HG03135 (cell line): ENCODE results near the gene PRF1.

Source experiments
- ATAC-seq: cut with Tn5 transposase; IDR thresholded peaks from one replicate; pipeline ENCODE4 v1.9.1; 2021; ENCODE audit warnings: mild to moderate bottlenecking, moderate library complexity; ENCODE audit not compliant: unreplicated experiment

The PRF1 gene

DNA sequence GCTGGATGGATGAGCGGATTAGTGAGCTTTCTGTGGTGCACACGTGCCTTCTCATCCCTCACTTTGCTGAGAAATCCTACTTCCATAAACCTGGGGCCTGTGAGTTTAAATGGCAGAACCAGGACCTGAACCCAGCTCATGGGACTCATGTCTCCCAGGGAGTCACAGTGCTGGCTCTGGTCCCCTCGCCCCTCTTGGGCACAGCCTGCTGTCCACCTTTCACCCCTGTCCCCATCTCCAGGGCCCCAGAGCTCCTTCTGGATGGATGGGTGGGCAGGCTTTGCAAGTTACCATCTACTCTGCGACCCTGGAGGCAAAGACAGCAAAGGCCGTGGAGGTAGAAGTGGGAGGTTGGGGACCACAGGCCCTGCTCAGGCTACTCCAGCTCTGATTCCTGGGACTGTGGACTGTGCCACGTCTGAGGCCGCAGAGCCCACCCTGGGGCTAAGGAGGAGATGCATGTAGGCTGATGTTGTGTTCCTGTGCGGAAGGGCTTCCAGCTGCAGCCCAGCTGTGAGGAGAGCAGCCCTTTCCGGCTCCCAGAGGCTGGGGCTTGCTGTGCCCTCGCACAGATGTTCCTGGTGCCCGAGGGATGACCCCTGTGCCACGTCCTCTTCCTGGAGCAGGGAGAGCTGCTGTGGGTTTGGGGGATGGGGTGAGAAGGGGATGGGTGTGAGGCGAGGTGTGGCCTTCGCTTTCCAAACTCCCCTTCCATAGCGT is 40.3 kb downstream of the PRF1 start:
- no peak for ATAC-seq

DNA sequence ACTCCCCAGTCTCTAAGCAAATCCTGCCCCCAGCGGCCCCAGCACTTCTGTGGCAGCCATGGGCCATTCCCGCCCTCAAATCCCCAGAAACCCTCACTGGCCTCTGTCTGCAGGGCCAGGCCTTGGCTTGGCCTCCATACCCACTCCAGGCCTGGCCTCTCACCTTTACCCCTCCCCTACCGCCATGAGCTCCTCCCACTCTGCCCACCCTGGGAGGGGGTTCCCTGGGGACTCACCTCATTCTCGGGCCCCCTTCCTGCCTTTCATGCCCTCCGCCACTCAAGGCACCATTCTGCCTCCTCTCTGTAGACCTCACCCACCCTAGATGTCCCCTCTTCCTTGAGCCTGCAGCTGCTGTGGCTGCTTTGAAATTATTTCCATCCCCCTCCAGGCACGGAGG is 41.0 kb downstream of the PRF1 start:
- no peak for ATAC-seq

DNA sequence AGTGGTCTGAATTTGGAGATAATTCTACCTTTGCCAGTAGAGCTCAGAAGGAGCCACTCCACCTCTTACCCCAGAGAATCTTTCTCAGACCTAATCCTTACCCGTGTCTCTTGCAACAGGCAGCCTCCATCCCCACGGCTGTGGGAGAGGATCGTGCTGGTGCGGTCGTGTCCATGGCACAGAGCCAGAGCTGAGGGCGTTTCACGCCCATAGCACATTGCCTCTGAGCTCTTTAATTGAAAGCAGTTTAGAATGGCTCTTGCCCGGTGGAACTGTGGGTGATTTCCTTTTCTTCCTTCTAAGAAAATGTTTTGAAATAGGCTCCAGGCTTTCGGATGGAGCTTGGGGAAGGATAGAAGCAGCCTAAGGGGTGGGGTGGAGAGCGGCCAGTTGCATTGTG is 41.5 kb downstream of the PRF1 start:
- no peak for ATAC-seq

DNA sequence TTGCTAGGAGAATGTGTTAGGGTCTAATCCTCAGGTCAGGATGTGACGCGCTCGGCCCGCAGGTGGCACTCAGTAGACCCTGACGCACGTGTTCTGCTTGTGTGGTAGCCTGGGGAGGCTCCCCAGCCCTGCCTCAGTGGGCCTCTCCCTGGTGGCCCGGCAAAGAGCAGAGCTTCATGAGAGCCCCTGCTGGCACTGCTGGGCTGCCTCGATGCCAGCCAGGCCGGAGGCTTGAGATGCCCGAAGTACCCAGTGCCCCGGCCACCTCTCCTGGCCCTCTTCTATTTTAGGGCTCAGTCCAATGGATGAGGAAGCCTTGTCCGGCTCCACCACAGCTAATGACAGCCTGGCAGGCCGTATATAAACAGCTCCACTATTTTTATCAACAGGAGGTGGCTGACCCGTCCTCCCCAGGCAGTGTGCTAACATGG is 42.0 kb downstream of the PRF1 start:
- ATAC-seq = no peak

DNA sequence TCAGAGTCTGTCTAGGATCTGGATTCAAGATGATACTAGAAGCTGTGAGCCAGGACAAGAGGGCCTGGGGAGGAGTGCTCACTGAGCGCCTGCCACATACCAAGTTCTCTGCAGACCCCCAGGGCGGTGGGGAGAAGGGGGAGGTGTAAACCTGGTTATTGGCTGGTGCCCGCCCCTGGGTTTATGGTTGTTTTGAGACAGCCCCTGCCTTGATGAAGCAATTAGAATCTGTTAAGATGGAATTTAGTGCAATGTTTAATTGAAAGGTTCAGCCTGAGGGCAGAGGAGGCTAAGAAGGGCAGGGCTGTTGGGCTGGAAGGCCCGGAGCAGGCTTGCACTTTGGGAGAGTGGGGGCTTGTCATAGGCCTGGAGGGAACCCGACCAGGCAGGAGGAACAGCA is 42.7 kb downstream of the PRF1 start:
- ATAC-seq = no peak

DNA sequence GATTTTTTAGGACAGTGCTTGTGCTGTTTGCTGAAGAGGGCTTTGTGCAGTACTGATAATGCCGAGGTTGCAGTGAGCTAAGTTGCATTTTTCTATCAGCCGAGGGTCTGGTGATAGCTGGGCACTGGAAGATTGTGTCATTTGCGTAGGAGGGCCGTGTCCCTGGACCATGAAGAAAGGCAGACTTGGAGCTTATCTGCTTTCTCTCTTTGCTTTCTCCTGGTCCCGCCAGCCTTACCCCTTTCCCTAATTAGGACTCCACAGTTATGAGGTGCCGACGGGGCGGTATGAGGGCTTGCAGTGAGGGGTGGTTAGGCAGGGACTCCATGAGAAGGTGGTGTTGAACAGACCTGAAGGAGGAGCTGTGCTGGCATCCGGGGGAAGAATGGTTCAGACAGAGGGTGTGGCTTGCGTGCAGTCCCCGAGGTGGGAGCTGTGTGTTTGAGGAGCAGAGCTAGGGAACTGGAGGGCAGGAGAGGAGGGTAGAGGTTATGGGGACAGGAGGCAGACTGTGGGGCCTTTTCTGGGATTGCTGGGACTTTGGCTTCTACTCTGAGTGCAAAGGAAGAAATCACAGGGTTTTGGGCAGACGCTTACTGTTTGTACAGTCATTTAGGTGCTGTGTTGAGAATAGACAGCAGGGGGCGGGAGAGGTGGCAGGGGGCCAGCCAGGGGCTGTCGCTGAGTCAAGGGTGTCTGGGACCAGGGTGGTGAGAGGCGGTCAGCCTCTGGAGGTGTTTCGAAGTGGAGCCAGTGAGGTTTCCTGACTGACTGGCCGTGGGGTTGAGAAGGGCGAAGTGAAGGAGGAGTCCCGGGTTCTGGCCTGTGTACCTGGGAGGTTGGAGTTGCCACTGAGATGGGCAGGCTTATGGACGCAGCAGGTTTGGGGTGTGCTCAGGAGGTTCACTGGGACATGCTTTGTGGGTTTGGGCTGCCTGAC is 43.4 kb downstream of the PRF1 start:
- ATAC-seq = peak; percentile 65

DNA sequence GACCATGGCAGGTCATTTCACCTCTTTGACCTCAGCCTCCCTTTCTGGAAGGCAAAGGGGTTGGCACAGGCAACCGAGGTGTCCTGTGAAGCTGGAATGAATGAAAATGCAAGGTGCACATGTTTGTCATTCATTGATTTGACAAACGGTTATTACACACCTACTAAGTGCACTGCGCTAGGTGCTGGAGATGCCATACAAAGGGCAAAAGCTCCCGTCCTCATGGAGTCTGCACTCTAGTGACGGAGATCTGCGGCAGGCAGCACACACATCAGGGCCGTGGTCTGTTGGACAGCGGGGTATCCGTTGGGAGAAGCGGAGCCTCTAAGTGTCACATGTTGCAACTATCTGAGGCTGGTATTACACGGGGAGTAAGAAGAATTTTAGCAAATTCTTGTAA is 44.2 kb downstream of the PRF1 start:
- no peak for ATAC-seq

DNA sequence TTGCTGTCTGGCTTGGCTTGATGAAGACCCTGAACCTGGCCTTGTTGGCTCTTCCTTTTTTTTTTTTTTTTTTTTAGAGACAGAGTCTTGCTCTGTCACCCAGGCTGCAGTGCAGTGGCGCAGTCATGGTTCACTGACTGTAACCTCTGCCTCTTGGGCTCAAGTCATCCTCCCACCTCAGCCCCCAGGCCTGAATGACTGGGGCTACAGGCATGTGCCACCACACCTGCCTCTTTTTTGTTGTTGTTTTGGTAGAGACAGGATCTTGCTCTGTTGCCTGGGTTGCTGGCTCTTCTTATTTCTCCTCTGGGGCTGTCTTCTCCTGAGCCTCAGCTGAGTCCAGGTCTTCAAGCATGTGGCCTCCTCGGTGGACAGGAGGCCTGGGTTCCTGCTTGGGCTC is 44.7 kb downstream of the PRF1 start:
- ATAC-seq = no peak

DNA sequence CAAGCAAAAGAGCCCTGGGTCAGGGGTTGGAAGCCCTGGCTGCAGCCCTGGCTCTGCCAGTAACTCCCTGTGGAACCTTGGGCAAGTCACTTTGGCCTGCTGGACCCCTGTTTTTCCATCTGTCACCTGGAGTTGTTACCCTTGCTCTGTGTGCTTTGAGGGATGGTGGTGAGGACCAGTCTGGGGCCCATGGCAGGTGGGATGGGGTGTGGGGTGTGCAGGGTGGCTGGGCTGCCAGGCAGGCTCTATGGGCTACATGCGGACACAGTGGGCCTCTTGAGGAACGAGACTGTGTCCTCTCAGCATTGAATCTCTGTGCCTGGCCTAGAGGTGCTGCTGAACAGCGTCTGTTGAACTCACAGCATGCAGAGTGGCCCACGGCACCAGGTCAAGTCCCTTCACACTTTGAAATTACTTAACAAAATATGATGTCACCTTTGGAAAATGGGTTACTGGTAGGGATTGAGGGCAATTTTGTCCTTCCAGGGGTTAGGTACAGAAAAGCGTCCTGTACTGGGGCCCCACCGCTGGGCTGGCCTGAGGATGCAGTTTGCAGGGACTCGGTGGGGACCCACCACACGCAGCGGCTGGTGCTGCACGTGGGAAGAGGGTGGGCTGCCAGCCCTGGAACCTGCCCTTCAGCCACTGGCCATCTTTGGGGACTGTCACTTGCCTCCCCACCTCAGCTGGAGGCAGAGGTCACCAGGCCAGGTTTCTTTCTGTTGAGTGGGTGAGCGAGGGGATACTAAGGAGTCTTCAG is 45.3 kb downstream of the PRF1 start:
- no peak for ATAC-seq

DNA sequence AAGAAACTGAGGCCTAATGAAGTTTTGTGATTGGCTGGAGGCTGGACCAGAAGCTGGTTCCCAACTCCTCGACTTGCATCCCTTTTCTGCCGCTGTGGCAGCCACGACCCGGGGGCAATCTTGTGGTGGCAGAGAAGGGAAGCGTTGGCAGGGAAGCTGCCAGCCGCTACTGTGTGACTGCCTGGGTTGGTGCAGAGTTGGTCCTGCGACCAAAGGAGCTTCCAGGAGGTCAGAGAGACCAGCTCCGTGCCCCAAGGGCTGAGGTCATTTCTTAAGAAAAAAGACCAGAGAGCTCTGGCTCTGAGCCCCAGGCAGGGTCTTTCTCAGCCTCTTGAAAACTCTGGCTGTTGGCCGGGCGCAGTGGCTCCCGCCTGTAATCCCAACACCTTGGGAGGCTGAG is 47.2 kb downstream of the PRF1 start:
- no peak for ATAC-seq

DNA sequence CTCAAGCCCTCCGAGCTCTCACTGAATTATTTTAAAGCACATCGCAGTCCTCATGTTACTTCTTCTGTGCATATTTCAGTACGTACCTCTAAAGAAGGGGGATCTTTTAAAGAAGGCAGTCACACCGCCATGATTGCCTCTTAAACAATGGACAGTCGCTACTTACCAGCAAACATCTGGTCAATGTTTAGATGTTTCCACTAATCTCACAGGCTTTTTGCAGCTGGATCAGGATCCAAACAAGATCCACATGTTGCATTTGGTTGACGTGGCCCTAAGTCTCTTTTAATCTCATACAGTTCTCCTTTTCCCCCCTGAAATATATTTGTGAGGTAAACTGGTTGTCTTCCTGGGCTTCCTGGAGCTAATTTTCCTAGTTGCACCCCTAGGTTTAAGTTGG is 50.0 kb downstream of the PRF1 start:
- no peak for ATAC-seq

DNA sequence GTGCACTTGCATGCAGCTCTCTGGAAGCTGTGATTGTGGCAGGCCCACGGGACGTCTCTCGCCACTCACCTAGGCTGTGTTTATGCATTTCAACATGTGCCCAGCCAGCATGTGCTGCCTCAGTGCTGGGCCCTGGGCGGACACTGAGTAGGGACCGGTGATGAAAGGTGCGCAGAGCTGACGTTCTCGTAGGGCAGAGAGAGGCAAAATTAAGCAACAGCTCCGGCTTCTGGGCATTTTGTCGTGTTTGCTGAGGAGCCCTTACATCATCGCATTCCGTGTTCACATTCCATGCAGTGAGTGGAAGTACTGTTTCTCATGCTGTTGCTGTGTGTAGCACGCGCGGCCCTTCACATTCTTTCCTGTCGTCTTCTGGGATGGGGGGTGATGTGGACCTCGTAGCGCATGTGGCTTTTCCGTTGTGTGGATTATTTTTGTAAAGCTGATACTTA is 50.5 kb downstream of the PRF1 start:
- no peak for ATAC-seq

DNA sequence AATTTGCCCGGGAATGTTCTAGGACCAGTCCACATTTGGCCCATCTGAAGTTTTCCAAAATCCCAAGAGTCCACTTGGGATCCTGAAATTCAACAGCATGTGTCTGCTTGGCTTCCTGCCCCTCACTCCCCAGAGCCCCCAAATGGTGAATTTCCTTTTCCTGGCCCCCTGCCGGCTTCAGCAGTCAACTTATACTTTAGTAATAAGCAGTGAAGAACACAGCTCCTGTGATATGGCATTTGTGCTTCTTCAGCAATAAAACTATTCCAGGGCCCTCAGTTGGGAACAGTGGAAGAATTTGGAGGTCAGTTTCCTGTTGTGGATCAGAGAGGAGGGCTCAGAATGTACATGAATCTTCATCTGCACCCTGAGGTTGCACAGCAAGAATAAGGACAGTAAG is 51.1 kb downstream of the PRF1 start:
- ATAC-seq = no peak

DNA sequence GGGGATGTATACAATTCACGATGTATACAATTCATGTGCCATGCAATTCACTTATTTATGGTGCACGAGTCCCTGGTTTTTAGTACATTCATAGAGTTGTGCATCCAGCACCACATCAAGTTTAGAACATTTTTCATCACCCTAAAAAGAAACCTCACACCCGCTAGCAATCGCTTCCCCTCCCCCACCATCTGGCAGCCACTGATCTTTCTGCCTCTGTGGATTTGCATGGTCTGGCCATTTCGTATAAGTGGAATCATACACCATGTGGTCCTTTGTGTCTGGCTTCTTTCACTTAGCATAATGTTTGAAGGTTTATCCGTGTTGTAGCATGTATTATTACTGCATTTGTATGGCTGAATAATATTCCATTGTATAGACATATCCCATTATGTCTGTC is 52.1 kb downstream of the PRF1 start:
- no peak for ATAC-seq

DNA sequence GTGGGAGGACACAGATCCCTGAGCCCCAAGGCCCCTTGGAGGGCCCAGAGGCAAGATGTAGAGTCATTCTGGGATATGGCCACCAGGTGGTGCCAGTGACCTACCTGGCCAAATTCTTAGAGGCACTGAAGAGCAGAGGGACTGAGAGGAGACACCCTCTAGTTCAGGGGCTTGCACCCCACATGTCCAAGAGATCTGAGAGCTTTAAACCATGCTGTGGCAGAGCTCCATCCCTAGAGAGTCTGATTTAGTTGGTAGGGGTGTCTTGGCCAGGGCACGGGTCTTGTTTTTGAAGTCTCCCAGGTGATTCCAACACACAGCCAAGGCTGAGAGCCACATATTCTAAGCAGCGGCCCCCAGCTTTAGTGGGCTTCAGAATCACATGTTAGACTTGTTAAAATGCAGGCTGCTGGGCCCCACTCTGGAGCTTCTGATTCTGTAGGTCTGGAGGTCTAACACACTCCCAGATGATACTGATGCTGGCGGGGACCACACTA is 52.5 kb downstream of the PRF1 start:
- ATAC-seq = peak; percentile 70

DNA sequence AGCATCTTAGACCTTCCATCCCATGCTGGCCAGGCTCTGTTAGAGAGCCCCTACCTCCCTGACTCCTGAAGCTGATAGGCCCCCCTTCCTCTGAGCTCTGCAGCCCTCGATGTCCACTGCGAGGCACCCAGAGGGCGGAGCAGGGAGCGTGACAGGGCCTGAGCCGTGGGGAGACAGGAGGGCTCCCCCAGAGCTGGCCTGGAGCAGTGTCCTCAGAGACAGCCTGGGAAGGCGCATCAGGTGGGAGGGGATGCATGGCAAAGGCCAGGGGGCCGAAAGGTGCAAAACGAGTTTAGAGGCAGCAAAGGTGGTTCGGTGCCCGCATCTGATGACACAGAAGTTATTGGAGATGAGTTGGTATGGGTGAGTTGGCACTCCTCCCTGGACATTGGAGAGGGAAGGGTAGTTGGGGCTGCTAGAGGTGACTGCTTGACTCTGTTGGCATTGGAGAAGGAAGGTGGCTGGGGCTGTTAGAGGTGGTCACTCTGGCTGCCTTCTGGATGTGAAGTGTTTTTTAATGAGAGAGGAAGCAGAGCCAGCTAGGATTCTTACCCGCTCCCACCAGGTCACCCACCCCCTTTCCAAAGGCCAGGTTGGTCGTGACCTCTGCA is 53.1 kb downstream of the PRF1 start:
- ATAC-seq = no peak
